HFFc6 (cell line): ENCODE results near the gene TEX44. TPM values are rescaled to one million over a fixed set of nuclear protein-coding genes. Genes with fewer than 3 reads are reported as not detected.
A peak's percentile ranks its signal among the peaks of the same experiment; 100 is the strongest.

Experiments used
- DNase-seq: peaks from one replicate; pipeline ENCODE4 v3.0.0-alpha.2; 2018
- H3K27ac Mint-ChIP-seq: 2 replicates; pipeline ENCODE4 v1.8.0; 2020; ENCODE audit warnings: mild to moderate bottlenecking, mixed read lengths
- H3K27me3 Mint-ChIP-seq: 2 replicates; pipeline ENCODE4 v1.8.0; 2021; ENCODE audit warnings: mild to moderate bottlenecking, moderate library complexity, mixed read lengths; ENCODE audit not compliant: insufficient read depth
- H3K36me3 Mint-ChIP-seq: 2 replicates; pipeline ENCODE4 v1.8.0; 2021; ENCODE audit warnings: low read depth, mixed read lengths
- H3K4me1 Mint-ChIP-seq: 2 replicates; pipeline ENCODE4 v1.8.0; 2020; ENCODE audit warnings: low read depth, mixed read lengths
- H3K4me3 Mint-ChIP-seq: 2 replicates; pipeline ENCODE4 v1.8.0; 2020; ENCODE audit warnings: mild to moderate bottlenecking, moderate library complexity, mixed read lengths
- H3K9me3 Mint-ChIP-seq: 2 replicates; pipeline ENCODE4 v1.8.0; 2020; ENCODE audit warnings: mild to moderate bottlenecking, mixed read lengths
- CTCF ChIP-seq: fragments of 200-600 bp; sonication (generic); IDR thresholded peaks from 2 replicates; pipeline ENCODE4 v1.5.0; 2021; ENCODE audit warnings: antibody characterized with exemption, mild to moderate bottlenecking
- total RNA-seq, 6 experiments: library from RNA; stranded (reverse); fragmentation: NEBNext Ultra II Directional; extraction: Animal tissue kit (Norgen Biotek cat#: 25700); gene quantifications; 2 replicates in 1 of 6; 3 replicates in 5 of 6; pipeline ENCODE4 v1.2.3, GENCODE V29; 2021

Gene TEX44
- total RNA-seq, 6 experiments from 2014 or later: not detected

- H3K4me3 Mint-ChIP-seq: no peak overlapping the region
- DNase-seq: no peak
- no peaks in the 10 kb centered on the region for H3K36me3 Mint-ChIP-seq
- peaks cover 9% of the 10 kb centered on the region for H3K27me3 Mint-ChIP-seq
- TF ChIP-seq CTCF: no peak
- no peak overlapping the region for H3K27ac Mint-ChIP-seq
- H3K9me3 Mint-ChIP-seq: no peaks in the 10 kb centered on the region
- H3K4me1 Mint-ChIP-seq: peaks cover 18% of the 10 kb centered on the region
Measured at GRCh38 chr2:231621051-231621879, 28.6 kb downstream of the TEX44 start.

- DNase-seq: no peak
- no peak overlapping the region for H3K4me3 Mint-ChIP-seq
Measured at GRCh38 chr2:231622963-231623362, 30.3 kb downstream of the TEX44 start.

DNA sequence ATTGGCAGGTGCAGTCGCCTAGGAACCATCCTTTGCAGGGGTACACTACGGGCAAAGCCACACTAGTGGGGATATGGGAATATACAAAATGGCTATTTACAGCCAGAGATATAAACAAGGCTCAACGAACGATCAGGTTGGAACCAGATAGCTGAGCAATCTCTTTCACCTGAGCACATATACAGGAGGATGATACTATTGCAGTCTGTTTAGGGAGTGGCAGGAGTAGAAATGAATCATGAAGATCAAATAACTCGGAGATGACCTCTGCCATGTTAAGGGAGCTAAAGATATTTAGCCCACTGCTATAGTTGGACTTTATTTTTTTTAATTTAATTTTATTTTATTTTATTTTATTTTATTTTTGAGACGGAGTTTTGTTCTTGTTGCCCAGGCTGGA lies 33.8 kb downstream of the TEX44 start:
- no peak for TF ChIP-seq CTCF
- peaks cover under 1% of the 10 kb centered on the region; the same call in 1 of the 2 replicates for H3K27me3 Mint-ChIP-seq
- H3K36me3 Mint-ChIP-seq: no peaks in the 10 kb centered on the region
- no peak overlapping the region for H3K4me3 Mint-ChIP-seq
- H3K4me1 Mint-ChIP-seq: peaks cover 14% of the 10 kb centered on the region
- DNase-seq: no peak
- H3K9me3 Mint-ChIP-seq: no peaks in the 10 kb centered on the region
- H3K27ac Mint-ChIP-seq: no peak overlapping the region

More at GRCh38 chr2:231622963-231623362, 30.3 kb downstream of the TEX44 start:
- TF ChIP-seq CTCF: no peak
- no peaks in the 10 kb centered on the region for H3K9me3 Mint-ChIP-seq
- H3K27me3 Mint-ChIP-seq: peaks cover 6% of the 10 kb centered on the region
- H3K4me1 Mint-ChIP-seq: peaks cover 14% of the 10 kb centered on the region
- no peak overlapping the region for H3K27ac Mint-ChIP-seq
- H3K36me3 Mint-ChIP-seq: no peaks in the 10 kb centered on the region

- Mint-ChIP-seq H3K4me3 (peak overlapping the region; percentile 79), H3K27ac (peak overlapping the region; percentile 54), H3K4me1 (peaks cover 16% of the 10 kb centered on the region), H3K27me3 (no peaks in the 10 kb centered on the region; the same call in 1 of the 2 replicates), H3K9me3 (no peaks in the 10 kb centered on the region), H3K36me3 (no peaks in the 10 kb centered on the region)
- TF ChIP-seq CTCF: no peak
- no peak for DNase-seq
Measured at GRCh38 chr2:231627384-231628120, 34.9 kb downstream of the TEX44 start.

DNA sequence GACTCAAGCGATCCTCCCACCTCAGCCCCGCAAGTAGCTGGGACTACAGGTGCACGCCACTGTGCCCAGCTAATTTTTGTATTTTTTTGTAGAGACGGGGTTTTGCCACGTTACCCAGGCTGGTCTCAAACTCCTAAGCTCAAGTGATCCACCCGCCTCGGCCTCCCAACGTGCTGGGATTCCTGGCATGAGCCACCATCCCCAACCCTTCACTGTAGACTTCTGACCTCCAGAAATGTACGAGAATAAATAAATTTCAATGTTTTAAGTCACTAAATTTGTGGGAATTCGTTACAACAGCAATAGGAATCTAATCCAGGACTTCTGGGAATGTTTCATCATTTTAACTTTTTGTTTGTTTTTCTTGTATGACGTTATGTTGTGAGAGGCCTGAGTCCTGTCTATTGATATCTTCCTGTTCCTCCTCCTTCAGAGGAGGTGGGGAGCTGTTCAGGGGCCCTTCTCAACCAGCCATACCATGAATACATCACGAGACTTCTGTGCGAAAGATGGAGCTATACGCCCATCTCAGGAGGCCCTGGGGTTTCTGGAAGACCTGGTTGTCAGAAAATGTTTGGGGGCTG lies 40.0 kb downstream of the TEX44 start:
- Mint-ChIP-seq H3K4me3 (no peak overlapping the region), H3K36me3 (no peaks in the 10 kb centered on the region), H3K27me3 (peaks cover 1% of the 10 kb centered on the region; the same call in 1 of the 2 replicates), H3K4me1 (peaks cover 42% of the 10 kb centered on the region), H3K27ac (peak overlapping the region; percentile 38; the same call in 1 of the 2 replicates), H3K9me3 (no peaks in the 10 kb centered on the region)
- peak; percentile 13 for DNase-seq
- TF ChIP-seq CTCF: no peak
